Measurements from ENCODE around the gene TET2. TPM values are rescaled to one million over a fixed set of nuclear protein-coding genes. Genes with fewer than 3 reads are reported as not detected.
A peak's percentile ranks its signal among the peaks of the same experiment; 100 is the strongest.

TET2 gene
- 10 to 100 TPM; 12.0 to 15.5 TPM for total RNA-seq
- 11.6 TPM for polyA plus RNA-seq (2013, experiment 1 of 2)
- 12.5 TPM for polyA plus RNA-seq (2013, experiment 2 of 2)
- long read RNA-seq, experiment 1, partial matches to known transcripts, result 0 of 3 reads
- long read RNA-seq, experiment 1, other reads (novel, unspliced or antisense), result 3 of 3 reads
- long read RNA-seq, experiment 2, partial matches to known transcripts, result 3 of 9 reads
- long read RNA-seq, experiment 2, other reads (novel, unspliced or antisense), result 6 of 9 reads
- long read RNA-seq, experiment 3, partial matches to known transcripts, result 35 of 36 reads
- long read RNA-seq, experiment 3, other reads (novel, unspliced or antisense), result 1 of 36 reads
- long read RNA-seq, experiment 4, partial matches to known transcripts, result 2 of 2 reads
- long read RNA-seq, experiment 4, other reads (novel, unspliced or antisense), result 0 of 2 reads

DNA sequence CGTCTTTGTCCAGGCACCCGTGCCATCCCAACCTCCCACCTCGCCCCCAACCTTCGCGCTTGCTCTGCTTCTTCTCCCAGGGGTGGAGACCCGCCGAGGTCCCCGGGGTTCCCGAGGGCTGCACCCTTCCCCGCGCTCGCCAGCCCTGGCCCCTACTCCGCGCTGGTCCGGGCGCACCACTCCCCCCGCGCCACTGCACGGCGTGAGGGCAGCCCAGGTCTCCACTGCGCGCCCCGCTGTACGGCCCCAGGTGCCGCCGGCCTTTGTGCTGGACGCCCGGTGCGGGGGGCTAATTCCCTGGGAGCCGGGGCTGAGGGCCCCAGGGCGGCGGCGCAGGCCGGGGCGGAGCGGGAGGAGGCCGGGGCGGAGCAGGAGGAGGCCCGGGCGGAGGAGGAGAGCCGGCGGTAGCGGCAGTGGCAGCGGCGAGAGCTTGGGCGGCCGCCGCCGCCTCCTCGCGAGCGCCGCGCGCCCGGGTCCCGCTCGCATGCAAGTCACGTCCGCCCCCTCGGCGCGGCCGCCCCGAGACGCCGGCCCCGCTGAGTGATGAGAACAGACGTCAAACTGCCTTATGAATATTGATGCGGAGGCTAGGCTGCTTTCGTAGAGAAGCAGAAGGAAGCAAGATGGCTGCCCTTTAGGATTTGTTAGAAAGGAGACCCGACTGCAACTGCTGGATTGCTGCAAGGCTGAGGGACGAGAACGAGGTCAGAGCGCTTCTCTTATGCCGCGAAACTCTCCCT lies at the start of gene TET2:
Gene TET2, plus strand, starts transcription at position 601 of the 740 bp plus-strand sequence. CDS start 87,067 bp downstream, outside the sequence.
- WGBS, 2 experiments (ENCODE audit: insufficient coverage in 1 of 2, insufficient read length in 1 of 2), result 0 to 1% methylated on average over 16 to 77 of the region's 77 CpGs
- Mint-ChIP-seq H3K4me1 (peaks cover 5% of the 10 kb centered on the region), H3K27ac (peak within 1 kb of the TSS; percentile 97), H3K4me3 (peak within 1 kb of the TSS; percentile 92), H3K36me3 (ENCODE audit: low read depth) (no peaks in the 10 kb centered on the region), H3K27me3 (ENCODE audit: insufficient read depth) (peaks cover 81% of the 10 kb centered on the region), H3K9me3 (no peaks in the 10 kb centered on the region)
- no peak for TF ChIP-seq CTCF (conservative IDR thresholded peaks at IDR 0.05)
- Histone ChIP-seq H3K9ac (ENCODE audit: extremely low read depth, low read length, poor library complexity, severe bottlenecking) (peak within 1 kb of the TSS; percentile 97), H3K27me3 (ENCODE audit: control insufficient read depth, insufficient read depth, low read length, poor library complexity, severe bottlenecking) (peaks cover 69% of the 10 kb centered on the region), H3K4me1 (ENCODE audit: control insufficient read depth, insufficient read depth, low read length) (no peaks in the 10 kb centered on the region), H3K27ac (ENCODE audit: low read depth, low read length) (peak within 1 kb of the TSS; percentile 92), H3K36me3 (ENCODE audit: control insufficient read depth, insufficient read depth, low read length) (no peaks in the 10 kb centered on the region), H3K9me3 (ENCODE audit: control insufficient read depth, low read length) (no peaks in the 10 kb centered on the region), H3K4me3 (ENCODE audit: low read length) (peak within 1 kb of the TSS; percentile 98)
- DNase-seq, result peak; percentile 81

GRCh38 chr4:105102016-105102415 lies 44.7 kb upstream of the TET2 start:
- peaks cover 3% of the 10 kb centered on the region for H3K9me3 Mint-ChIP-seq
- no peak for TF ChIP-seq CTCF (conservative IDR thresholded peaks at IDR 0.05)
- no peaks in the 10 kb centered on the region for H3K9me3 ChIP-seq (ENCODE audit: control insufficient read depth, low read length)
- H3K4me1 Mint-ChIP-seq, result no peaks in the 10 kb centered on the region
- DNase-seq, result no peak
- H3K4me3 ChIP-seq (ENCODE audit: low read length), result no peak overlapping the region
- H3K27ac Mint-ChIP-seq, result no peak overlapping the region
- no peaks in the 10 kb centered on the region for H3K4me1 ChIP-seq (ENCODE audit: control insufficient read depth, insufficient read depth, low read length)
- H3K36me3 Mint-ChIP-seq (ENCODE audit: low read depth), result no peaks in the 10 kb centered on the region
- no peak overlapping the region for H3K27ac ChIP-seq (ENCODE audit: low read depth, low read length)
- H3K9ac ChIP-seq (ENCODE audit: extremely low read depth, low read length, poor library complexity, severe bottlenecking), result no peak overlapping the region
- no peaks in the 10 kb centered on the region for H3K36me3 ChIP-seq (ENCODE audit: control insufficient read depth, insufficient read depth, low read length)
- H3K27me3 ChIP-seq (ENCODE audit: control insufficient read depth, insufficient read depth, low read length, poor library complexity, severe bottlenecking), result no peaks in the 10 kb centered on the region
- peaks cover 13% of the 10 kb centered on the region for H3K27me3 Mint-ChIP-seq (ENCODE audit: insufficient read depth)
- H3K4me3 Mint-ChIP-seq, result no peak overlapping the region

DNA sequence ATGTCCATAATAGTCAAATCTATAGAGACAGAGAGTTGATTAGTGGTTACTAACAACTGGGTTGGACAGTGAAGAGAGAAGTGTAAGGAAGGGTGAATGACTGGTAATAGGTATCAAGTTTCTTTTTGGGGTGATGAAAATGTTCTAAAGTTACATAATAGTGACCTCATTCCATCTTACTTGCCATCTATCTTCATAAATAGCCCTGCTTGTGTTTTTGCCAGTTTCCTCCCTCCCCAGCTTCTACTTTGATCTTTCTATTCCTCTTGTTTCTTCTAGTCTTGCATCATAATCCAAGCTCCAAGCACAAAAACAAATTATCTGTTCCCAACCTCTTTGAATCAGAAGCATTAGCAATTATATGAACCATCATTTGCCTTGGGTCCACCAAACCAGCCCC lies 40.2 kb upstream of the TET2 start:
- Histone ChIP-seq H3K4me1 (ENCODE audit: control insufficient read depth, insufficient read depth, low read length) (no peaks in the 10 kb centered on the region), H3K4me3 (ENCODE audit: low read length) (no peak overlapping the region), H3K36me3 (ENCODE audit: control insufficient read depth, insufficient read depth, low read length) (no peaks in the 10 kb centered on the region), H3K27ac (ENCODE audit: low read depth, low read length) (no peak overlapping the region), H3K9me3 (ENCODE audit: control insufficient read depth, low read length) (no peaks in the 10 kb centered on the region), H3K27me3 (ENCODE audit: control insufficient read depth, insufficient read depth, low read length, poor library complexity, severe bottlenecking) (no peaks in the 10 kb centered on the region), H3K9ac (ENCODE audit: extremely low read depth, low read length, poor library complexity, severe bottlenecking) (no peak overlapping the region)
- DNase-seq, result no peak
- peaks cover 10% of the 10 kb centered on the region for H3K27me3 Mint-ChIP-seq (ENCODE audit: insufficient read depth)
- H3K4me1 Mint-ChIP-seq, result no peaks in the 10 kb centered on the region
- peaks cover 4% of the 10 kb centered on the region for H3K9me3 Mint-ChIP-seq
- no peak overlapping the region for H3K27ac Mint-ChIP-seq
- H3K4me3 Mint-ChIP-seq, result no peak overlapping the region
- TF ChIP-seq CTCF (conservative IDR thresholded peaks at IDR 0.05), result no peak
- H3K36me3 Mint-ChIP-seq (ENCODE audit: low read depth), result no peaks in the 10 kb centered on the region

All from endodermal cell (in vitro differentiated cells).